Measurements from ENCODE around the gene CDKAL1.

DNA sequence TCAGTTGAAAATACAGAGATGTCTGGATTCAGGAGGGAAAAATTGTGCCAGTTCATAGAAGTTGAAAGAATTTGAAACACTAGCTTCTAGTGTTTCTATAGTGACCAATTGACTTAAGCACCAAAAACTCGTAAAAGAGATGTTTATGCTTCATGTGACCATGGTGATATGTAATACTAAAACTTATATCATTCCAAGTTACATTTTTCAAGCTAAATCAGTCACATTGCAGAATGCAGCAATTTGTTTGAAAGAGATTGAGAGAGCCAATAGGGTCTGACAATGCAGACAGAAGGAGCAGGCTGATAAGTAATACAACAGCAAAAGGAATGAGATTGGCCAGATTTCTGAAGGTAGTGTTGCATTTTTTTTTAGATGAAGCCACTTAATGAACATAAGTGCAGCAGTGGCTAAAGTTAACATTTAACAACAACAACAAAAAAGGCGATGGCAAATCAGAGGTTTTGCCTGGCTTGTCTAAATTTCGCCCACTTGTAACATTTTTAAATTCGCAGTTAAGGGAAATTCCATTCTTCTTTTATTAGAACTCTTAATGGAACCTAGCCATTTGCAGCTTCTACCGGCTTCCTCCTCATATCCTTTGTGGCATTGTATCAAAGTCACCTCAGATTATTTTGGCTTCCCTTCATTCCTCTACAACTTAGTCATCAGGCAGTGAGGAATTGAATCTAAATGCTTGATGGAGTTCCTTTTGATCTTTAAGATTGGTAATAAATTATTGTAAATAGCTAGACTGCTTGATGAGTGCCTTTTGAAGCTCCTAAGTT, 575.3 kb downstream of the CDKAL1 start:
- TF ChIP-seq POLR2AphosphoS5 (IDR thresholded peaks at IDR 0.05) (peak in 1 of 3 donors; percentile 39), POLR2A (IDR thresholded peaks at IDR 0.05) (no peak)
- TF ChIP-seq, protein P1, sequence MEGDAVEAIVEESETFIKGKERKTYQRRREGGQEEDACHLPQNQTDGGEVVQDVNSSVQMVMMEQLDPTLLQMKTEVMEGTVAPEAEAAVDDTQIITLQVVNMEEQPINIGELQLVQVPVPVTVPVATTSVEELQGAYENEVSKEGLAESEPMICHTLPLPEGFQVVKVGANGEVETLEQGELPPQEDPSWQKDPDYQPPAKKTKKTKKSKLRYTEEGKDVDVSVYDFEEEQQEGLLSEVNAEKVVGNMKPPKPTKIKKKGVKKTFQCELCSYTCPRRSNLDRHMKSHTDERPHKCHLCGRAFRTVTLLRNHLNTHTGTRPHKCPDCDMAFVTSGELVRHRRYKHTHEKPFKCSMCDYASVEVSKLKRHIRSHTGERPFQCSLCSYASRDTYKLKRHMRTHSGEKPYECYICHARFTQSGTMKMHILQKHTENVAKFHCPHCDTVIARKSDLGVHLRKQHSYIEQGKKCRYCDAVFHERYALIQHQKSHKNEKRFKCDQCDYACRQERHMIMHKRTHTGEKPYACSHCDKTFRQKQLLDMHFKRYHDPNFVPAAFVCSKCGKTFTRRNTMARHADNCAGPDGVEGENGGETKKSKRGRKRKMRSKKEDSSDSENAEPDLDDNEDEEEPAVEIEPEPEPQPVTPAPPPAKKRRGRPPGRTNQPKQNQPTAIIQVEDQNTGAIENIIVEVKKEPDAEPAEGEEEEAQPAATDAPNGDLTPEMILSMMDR (IDR thresholded peaks at IDR 0.05): no peak
